ENCODE results near the gene JAG1. TPM values are rescaled to one million over a fixed set of nuclear protein-coding genes. Genes with fewer than 3 reads are reported as not detected.

Gene JAG1
- polyA plus RNA-seq, 4 donors: 171 to 203 (median 177) TPM

- DNase-seq (ENCODE audit: low read depth in 4 of 4, low spot score in 3 of 4): no peak
These were observed 33.9 kb downstream of the JAG1 start for GRCh38 chr20:10639737-10640556.

- no peak for DNase-seq (ENCODE audit: low read depth in 4 of 4, low spot score in 3 of 4)
These were observed 34.6 kb downstream of the JAG1 start for GRCh38 chr20:10639077-10639736.

- DNase-seq (ENCODE audit: low read depth in 4 of 4, low spot score in 3 of 4): no peak
These were observed 36.2 kb downstream of the JAG1 start for GRCh38 chr20:10637563-10637962.

- no peak for DNase-seq (ENCODE audit: low read depth in 4 of 4, low spot score in 3 of 4)
These were observed 36.7 kb downstream of the JAG1 start for GRCh38 chr20:10637031-10637559.

GRCh38 chr20:10636326-10636818, 37.4 kb downstream of the JAG1 start:
- DNase-seq (ENCODE audit: low read depth in 4 of 4, low spot score in 3 of 4): no peak

- no peak for DNase-seq (ENCODE audit: low read depth in 4 of 4, low spot score in 3 of 4)
These were observed 38.2 kb downstream of the JAG1 start for GRCh38 chr20:10635476-10636208.

GRCh38 chr20:10634683-10635411, 39.0 kb downstream of the JAG1 start:
- no peak for DNase-seq (ENCODE audit: low read depth in 4 of 4, low spot score in 3 of 4)

GRCh38 chr20:10634211-10634610, 39.6 kb downstream of the JAG1 start:
- DNase-seq (ENCODE audit: low read depth in 4 of 4, low spot score in 3 of 4): no peak

- no peak for DNase-seq (ENCODE audit: low read depth in 4 of 4, low spot score in 3 of 4)
These were observed 40.1 kb downstream of the JAG1 start for GRCh38 chr20:10633718-10634117.

GRCh38 chr20:10632721-10633509, 40.9 kb downstream of the JAG1 start:
- DNase-seq (ENCODE audit: low read depth in 4 of 4, low spot score in 3 of 4): no peak

GRCh38 chr20:10631126-10631525, 42.7 kb downstream of the JAG1 start:
- no peak for DNase-seq (ENCODE audit: low read depth in 4 of 4, low spot score in 3 of 4)

- DNase-seq (ENCODE audit: low read depth in 4 of 4, low spot score in 3 of 4): no peak
These were observed 43.7 kb downstream of the JAG1 start for GRCh38 chr20:10629946-10630650.

GRCh38 chr20:10626896-10627295, 46.9 kb downstream of the JAG1 start:
- no peak for DNase-seq (ENCODE audit: low read depth in 4 of 4, low spot score in 3 of 4)

- no peak for DNase-seq (ENCODE audit: low read depth in 4 of 4, low spot score in 3 of 4)
These were observed 48.2 kb downstream of the JAG1 start for GRCh38 chr20:10625641-10626040.

GRCh38 chr20:10622657-10623418, 51.0 kb downstream of the JAG1 start:
- DNase-seq (ENCODE audit: low read depth in 4 of 4, low spot score in 3 of 4): no peak

- no peak for DNase-seq (ENCODE audit: low read depth in 4 of 4, low spot score in 3 of 4)
These were observed 52.6 kb downstream of the JAG1 start for GRCh38 chr20:10621149-10621548.

GRCh38 chr20:10619427-10619826, 54.4 kb downstream of the JAG1 start:
- DNase-seq (ENCODE audit: low read depth in 4 of 4, low spot score in 3 of 4): no peak

- no peak for DNase-seq (ENCODE audit: low read depth in 4 of 4, low spot score in 3 of 4)
These were observed 55.1 kb downstream of the JAG1 start for GRCh38 chr20:10618611-10619245.

Data from right renal pelvis (tissue), 4 donors.